ENCODE results near the gene CCNB2. TPM values are rescaled to one million over a fixed set of nuclear protein-coding genes. Genes with fewer than 3 reads are reported as not detected.

The CCNB2 gene
- total and polyA plus RNA-seq, 9 of the 15 experiments (the other 6 are each of a cell fraction or from before 2014, with no cell fraction given) = 84.8 to 266 (median 124) TPM

DNA sequence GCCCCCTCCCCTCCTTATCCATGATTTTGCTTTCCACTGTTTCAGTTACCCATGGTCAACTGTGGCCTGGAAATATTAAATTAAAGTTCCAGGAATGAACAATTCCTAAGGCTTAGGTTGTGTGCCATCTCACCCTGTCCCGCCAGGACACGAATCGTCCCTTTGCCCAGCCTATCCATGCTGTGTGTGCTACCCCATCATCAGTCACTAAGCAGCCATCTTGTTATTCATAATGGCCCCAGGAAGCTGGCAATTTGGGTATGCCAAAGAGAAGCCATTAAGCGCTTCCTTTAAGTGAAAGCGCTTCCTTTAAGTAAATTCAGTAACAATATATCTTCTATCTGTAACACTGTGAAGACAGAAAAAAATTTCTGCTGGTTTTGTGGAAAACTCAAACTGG is 52.5 kb downstream of the CCNB2 start:
- no peak for DNase-seq (ENCODE audit: extremely low read depth in 1 of 4, low spot score in 3 of 4)
- intact Hi-C loops (cut with micrococcal nuclease) = no loop called here
- no peaks in the 10 kb centered on the region for H3K9me1 ChIP-seq (ENCODE audit: control insufficient read depth, insufficient read depth, low read length)
- no peak overlapping the region for H3K9ac ChIP-seq (ENCODE audit: insufficient read depth in 1 of 2, low read depth in 2 of 2, low read length in 2 of 2)
- H4K20me1 ChIP-seq (replicated peaks; ENCODE audit: control insufficient read depth, insufficient read depth, low read length) = 0 out of 2 replicates have a peak, but pooled peaks cover 4% of the 10 kb centered on the region
- no peaks in the 10 kb centered on the region for H3K79me2 ChIP-seq (ENCODE audit: control insufficient read depth, insufficient read depth, low read length)
- no TSS peak for BruUV-seq (replicated peaks)
- H3K9me3 ChIP-seq (replicated peaks; ENCODE audit: control insufficient read depth, insufficient read depth, low read depth, low read length) = no peaks in the 10 kb centered on the region; the same call in 1 of the 2 replicates
- no peak overlapping the region for H3K4me3 ChIP-seq
- POLR2A ChIA-PET = no interaction called here
- CTCF ChIA-PET (ENCODE audit: low intra/inter-chr PET ratio) = interaction anchor here (1.1 kb wide), 1 partner anchor 368 kb away, joined by 3 read pairs; no protein-coding TSS in a partner anchor
- 1% methylated on average over 5 of the region's 5 CpGs for WGBS (ENCODE audit: insufficient coverage, low coverage, missing lambda C conversion rate)
- H3K27me3 ChIP-seq (ENCODE audit: control insufficient read depth in 2 of 2, insufficient read depth in 2 of 2, low read length in 2 of 2) = peaks cover 35 to 63% of the 10 kb centered on the region in 2 experiments
- H3K4me1 ChIP-seq (replicated peaks in 1 of 2; ENCODE audit: control insufficient read depth in 2 of 2, insufficient read depth in 2 of 2, low read length in 2 of 2) = peaks cover 0 to 4% of the 10 kb centered on the region in 2 experiments; a peak in 1 of 5 replicates
- H3K27ac ChIP-seq (ENCODE audit: extremely low read depth, low read depth, low read length) = no peak overlapping the region
- H3K4me2 ChIP-seq (ENCODE audit: insufficient read depth, low read length) = no peak overlapping the region
- in situ Hi-C loops (cut with MboI) = loop anchor here (10.0 kb wide), 1 partner anchor 933 kb away; no protein-coding TSS in a partner anchor
- no peak overlapping the region for H2AFZ ChIP-seq (ENCODE audit: low read depth, low read length)
- no peak for FAIRE-seq
- H3K36me3 ChIP-seq (ENCODE audit: control insufficient read depth, insufficient read depth, low read length) = no peaks in the 10 kb centered on the region
- no peak for ATAC-seq
- TF ChIP-seq TOE1 (IDR thresholded peaks at IDR 0.05; ENCODE audit: borderline replicate concordance) = no peak
- TF ChIP-seq TOE1 (CRISPR knock-in tag; IDR thresholded peaks at IDR 0.05; ENCODE audit: borderline replicate concordance, low read depth) = no peak
- no peak for TF ChIP-seq NUFIP1 (IDR thresholded peaks at IDR 0.05; ENCODE audit: partially characterized antibody)
- no peak for TF ChIP-seq EZH2 (IDR thresholded peaks at IDR 0.05; ENCODE audit: borderline replicate concordance, low read depth, low read length)
- no peak for TF ChIP-seq TARDBP (IDR thresholded peaks at IDR 0.05)
- TF ChIP-seq RNF2 (IDR thresholded peaks at IDR 0.05) = no peak
- no peak for TF ChIP-seq MXI1 (IDR thresholded peaks at IDR 0.05; ENCODE audit: low read depth, low read length)
- no peak for TF ChIP-seq CCNT2 (IDR thresholded peaks at IDR 0.05; ENCODE audit: borderline replicate concordance, extremely low read depth, insufficient read length, low read depth, low read length)
- TF ChIP-seq, protein P1, sequence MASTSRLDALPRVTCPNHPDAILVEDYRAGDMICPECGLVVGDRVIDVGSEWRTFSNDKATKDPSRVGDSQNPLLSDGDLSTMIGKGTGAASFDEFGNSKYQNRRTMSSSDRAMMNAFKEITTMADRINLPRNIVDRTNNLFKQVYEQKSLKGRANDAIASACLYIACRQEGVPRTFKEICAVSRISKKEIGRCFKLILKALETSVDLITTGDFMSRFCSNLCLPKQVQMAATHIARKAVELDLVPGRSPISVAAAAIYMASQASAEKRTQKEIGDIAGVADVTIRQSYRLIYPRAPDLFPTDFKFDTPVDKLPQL (IDR thresholded peaks at IDR 0.05; ENCODE audit: extremely low read depth, insufficient read length) = no peak
- TF ChIP-seq, protein P2, sequence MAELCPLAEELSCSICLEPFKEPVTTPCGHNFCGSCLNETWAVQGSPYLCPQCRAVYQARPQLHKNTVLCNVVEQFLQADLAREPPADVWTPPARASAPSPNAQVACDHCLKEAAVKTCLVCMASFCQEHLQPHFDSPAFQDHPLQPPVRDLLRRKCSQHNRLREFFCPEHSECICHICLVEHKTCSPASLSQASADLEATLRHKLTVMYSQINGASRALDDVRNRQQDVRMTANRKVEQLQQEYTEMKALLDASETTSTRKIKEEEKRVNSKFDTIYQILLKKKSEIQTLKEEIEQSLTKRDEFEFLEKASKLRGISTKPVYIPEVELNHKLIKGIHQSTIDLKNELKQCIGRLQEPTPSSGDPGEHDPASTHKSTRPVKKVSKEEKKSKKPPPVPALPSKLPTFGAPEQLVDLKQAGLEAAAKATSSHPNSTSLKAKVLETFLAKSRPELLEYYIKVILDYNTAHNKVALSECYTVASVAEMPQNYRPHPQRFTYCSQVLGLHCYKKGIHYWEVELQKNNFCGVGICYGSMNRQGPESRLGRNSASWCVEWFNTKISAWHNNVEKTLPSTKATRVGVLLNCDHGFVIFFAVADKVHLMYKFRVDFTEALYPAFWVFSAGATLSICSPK (IDR thresholded peaks at IDR 0.05; ENCODE audit: borderline replicate concordance) = no peak
- TF ChIP-seq, protein P3, sequence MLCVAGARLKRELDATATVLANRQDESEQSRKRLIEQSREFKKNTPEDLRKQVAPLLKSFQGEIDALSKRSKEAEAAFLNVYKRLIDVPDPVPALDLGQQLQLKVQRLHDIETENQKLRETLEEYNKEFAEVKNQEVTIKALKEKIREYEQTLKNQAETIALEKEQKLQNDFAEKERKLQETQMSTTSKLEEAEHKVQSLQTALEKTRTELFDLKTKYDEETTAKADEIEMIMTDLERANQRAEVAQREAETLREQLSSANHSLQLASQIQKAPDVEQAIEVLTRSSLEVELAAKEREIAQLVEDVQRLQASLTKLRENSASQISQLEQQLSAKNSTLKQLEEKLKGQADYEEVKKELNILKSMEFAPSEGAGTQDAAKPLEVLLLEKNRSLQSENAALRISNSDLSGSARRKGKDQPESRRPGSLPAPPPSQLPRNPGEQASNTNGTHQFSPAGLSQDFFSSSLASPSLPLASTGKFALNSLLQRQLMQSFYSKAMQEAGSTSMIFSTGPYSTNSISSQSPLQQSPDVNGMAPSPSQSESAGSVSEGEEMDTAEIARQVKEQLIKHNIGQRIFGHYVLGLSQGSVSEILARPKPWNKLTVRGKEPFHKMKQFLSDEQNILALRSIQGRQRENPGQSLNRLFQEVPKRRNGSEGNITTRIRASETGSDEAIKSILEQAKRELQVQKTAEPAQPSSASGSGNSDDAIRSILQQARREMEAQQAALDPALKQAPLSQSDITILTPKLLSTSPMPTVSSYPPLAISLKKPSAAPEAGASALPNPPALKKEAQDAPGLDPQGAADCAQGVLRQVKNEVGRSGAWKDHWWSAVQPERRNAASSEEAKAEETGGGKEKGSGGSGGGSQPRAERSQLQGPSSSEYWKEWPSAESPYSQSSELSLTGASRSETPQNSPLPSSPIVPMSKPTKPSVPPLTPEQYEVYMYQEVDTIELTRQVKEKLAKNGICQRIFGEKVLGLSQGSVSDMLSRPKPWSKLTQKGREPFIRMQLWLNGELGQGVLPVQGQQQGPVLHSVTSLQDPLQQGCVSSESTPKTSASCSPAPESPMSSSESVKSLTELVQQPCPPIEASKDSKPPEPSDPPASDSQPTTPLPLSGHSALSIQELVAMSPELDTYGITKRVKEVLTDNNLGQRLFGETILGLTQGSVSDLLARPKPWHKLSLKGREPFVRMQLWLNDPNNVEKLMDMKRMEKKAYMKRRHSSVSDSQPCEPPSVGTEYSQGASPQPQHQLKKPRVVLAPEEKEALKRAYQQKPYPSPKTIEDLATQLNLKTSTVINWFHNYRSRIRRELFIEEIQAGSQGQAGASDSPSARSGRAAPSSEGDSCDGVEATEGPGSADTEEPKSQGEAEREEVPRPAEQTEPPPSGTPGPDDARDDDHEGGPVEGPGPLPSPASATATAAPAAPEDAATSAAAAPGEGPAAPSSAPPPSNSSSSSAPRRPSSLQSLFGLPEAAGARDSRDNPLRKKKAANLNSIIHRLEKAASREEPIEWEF (CRISPR knock-in tag; IDR thresholded peaks at IDR 0.05) = no peak
- no peak for TF ChIP-seq BRD9 (IDR thresholded peaks at IDR 0.05; ENCODE audit: low read depth, partially characterized antibody)
- TF ChIP-seq BRCA1 (IDR thresholded peaks at IDR 0.05) = no peak
- TF ChIP-seq BRCA1 (CRISPR knock-in tag; IDR thresholded peaks at IDR 0.05) = no peak
- TF ChIP-seq, protein P4, sequence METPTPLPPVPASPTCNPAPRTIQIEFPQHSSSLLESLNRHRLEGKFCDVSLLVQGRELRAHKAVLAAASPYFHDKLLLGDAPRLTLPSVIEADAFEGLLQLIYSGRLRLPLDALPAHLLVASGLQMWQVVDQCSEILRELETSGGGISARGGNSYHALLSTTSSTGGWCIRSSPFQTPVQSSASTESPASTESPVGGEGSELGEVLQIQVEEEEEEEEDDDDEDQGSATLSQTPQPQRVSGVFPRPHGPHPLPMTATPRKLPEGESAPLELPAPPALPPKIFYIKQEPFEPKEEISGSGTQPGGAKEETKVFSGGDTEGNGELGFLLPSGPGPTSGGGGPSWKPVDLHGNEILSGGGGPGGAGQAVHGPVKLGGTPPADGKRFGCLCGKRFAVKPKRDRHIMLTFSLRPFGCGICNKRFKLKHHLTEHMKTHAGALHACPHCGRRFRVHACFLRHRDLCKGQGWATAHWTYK (CRISPR knock-in tag; IDR thresholded peaks at IDR 0.05) = no peak
